Measurements from ENCODE around the gene FAM151A. TPM values are rescaled to one million over a fixed set of nuclear protein-coding genes. Genes with fewer than 3 reads are reported as not detected.

Gene FAM151A
- total RNA-seq, 1 donor from 2014 or later: not detected

DNA sequence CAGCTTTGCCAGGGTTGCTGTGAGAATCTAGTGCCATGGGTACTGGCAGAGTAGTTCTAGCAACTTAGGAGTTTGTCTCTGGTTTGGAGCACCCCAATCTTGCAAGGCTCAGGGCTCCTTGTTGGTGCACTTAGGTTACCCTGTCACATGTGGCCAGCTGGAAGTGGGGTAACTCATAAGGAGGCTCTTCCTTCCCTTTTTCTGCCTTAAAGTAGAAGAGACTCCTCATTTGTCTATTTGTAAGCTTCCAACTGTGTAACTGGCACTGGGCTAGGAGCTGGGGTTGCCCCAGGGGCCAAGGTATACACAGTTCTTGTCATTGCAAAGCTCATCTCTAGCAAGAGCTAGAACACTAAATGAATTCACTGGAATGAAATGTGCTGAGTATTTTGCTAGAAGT, 28.8 kb upstream of the FAM151A start:
- Mint-ChIP-seq H3K27me3 (ENCODE audit: unreplicated experiment) (peaks cover 3% of the 10 kb centered on the region), H3K4me1 (ENCODE audit: unreplicated experiment) (peaks cover 3% of the 10 kb centered on the region), H3K27ac (ENCODE audit: unreplicated experiment) (no peak overlapping the region), H3K36me3 (ENCODE audit: low read depth, unreplicated experiment) (no peaks in the 10 kb centered on the region), H3K9me3 (ENCODE audit: unreplicated experiment) (no peaks in the 10 kb centered on the region), H3K4me3 (ENCODE audit: unreplicated experiment) (no peak overlapping the region)
- DNase-seq (ENCODE audit: low spot score): no peak
- TF ChIP-seq, protein P1, sequence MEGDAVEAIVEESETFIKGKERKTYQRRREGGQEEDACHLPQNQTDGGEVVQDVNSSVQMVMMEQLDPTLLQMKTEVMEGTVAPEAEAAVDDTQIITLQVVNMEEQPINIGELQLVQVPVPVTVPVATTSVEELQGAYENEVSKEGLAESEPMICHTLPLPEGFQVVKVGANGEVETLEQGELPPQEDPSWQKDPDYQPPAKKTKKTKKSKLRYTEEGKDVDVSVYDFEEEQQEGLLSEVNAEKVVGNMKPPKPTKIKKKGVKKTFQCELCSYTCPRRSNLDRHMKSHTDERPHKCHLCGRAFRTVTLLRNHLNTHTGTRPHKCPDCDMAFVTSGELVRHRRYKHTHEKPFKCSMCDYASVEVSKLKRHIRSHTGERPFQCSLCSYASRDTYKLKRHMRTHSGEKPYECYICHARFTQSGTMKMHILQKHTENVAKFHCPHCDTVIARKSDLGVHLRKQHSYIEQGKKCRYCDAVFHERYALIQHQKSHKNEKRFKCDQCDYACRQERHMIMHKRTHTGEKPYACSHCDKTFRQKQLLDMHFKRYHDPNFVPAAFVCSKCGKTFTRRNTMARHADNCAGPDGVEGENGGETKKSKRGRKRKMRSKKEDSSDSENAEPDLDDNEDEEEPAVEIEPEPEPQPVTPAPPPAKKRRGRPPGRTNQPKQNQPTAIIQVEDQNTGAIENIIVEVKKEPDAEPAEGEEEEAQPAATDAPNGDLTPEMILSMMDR (IDR thresholded peaks at IDR 0.05; ENCODE audit: unreplicated experiment): no peak

DNA sequence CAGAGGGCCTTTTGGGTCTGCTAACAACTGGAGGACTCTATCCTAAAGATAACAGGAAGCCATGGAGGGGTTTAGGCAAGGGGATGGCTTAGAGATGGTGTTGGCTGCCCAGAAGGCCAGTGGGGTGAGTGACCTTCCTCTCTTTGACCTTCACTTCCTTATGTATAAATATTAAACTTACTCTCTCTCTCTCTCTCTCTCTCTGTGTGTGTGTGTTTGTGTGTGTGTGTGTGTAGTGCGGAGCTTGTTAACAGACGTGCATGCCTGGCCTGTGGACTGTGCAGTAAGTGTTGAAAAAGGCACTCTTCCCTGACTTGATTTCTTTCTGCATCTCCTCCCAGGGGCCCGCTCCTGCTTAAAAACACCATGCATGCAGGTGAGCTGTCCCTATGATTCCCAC, 28.3 kb upstream of the FAM151A start:
- peaks cover 3% of the 10 kb centered on the region for H3K4me1 Mint-ChIP-seq (ENCODE audit: unreplicated experiment)
- peaks cover 3% of the 10 kb centered on the region for H3K27me3 Mint-ChIP-seq (ENCODE audit: unreplicated experiment)
- TF ChIP-seq, protein P1 (IDR thresholded peaks at IDR 0.05; ENCODE audit: unreplicated experiment): no peak
- DNase-seq (ENCODE audit: low spot score): no peak
- H3K4me3 Mint-ChIP-seq (ENCODE audit: unreplicated experiment): no peak overlapping the region
- H3K27ac Mint-ChIP-seq (ENCODE audit: unreplicated experiment): no peak overlapping the region
- H3K9me3 Mint-ChIP-seq (ENCODE audit: unreplicated experiment): no peaks in the 10 kb centered on the region
- H3K36me3 Mint-ChIP-seq (ENCODE audit: low read depth, unreplicated experiment): no peaks in the 10 kb centered on the region

DNA sequence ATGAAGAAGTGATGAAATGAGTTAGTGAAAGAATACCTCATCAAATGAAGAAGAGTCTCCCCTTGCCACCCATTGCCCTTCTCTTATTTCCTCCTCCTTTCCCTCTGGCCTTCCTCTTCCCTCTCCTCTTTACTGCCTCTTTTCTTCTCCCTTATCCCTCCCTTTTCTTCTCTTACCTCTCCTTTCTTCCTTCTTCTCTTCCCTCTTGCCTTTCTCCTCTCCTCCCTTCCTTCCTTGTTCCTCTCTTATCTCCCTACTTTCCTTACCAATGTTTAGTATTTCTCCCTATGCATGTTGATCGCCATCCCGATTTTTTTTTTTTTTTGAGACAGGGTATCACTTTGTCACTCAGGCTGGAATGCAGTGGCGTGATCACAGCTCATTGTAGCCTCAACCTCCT, 27.1 kb upstream of the FAM151A start:
- Mint-ChIP-seq H3K9me3 (ENCODE audit: unreplicated experiment) (no peaks in the 10 kb centered on the region), H3K4me1 (ENCODE audit: unreplicated experiment) (peaks cover 3% of the 10 kb centered on the region), H3K27me3 (ENCODE audit: unreplicated experiment) (peaks cover 3% of the 10 kb centered on the region), H3K4me3 (ENCODE audit: unreplicated experiment) (no peak overlapping the region), H3K36me3 (ENCODE audit: low read depth, unreplicated experiment) (no peaks in the 10 kb centered on the region), H3K27ac (ENCODE audit: unreplicated experiment) (no peak overlapping the region)
- TF ChIP-seq, protein P1 (IDR thresholded peaks at IDR 0.05; ENCODE audit: unreplicated experiment): no peak
- DNase-seq (ENCODE audit: low spot score): no peak

DNA sequence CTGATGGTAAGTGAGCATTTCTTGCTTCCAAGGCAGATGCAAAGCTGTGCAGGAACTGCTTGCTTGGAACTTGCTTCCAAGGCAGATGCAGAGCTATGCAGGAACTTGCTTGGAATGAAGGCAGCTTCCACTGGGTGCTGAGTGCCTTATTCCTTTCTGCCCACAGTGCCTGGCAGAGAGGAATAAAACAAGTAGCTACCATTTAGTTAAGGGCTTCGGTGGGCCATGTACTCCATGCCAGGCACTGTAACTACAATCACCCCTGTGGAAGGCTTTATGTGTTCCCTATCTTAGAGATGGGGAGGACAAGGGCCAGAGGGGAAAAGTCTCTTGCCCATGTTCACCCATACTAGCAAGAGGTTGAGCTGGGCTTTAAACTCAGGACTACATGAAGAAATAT, 26.6 kb upstream of the FAM151A start:
- H3K4me3 Mint-ChIP-seq (ENCODE audit: unreplicated experiment): no peak overlapping the region
- no peak overlapping the region for H3K27ac Mint-ChIP-seq (ENCODE audit: unreplicated experiment)
- peaks cover 3% of the 10 kb centered on the region for H3K27me3 Mint-ChIP-seq (ENCODE audit: unreplicated experiment)
- DNase-seq (ENCODE audit: low spot score): no peak
- peaks cover 3% of the 10 kb centered on the region for H3K4me1 Mint-ChIP-seq (ENCODE audit: unreplicated experiment)
- no peaks in the 10 kb centered on the region for H3K36me3 Mint-ChIP-seq (ENCODE audit: low read depth, unreplicated experiment)
- TF ChIP-seq, protein P1 (IDR thresholded peaks at IDR 0.05; ENCODE audit: unreplicated experiment): no peak
- H3K9me3 Mint-ChIP-seq (ENCODE audit: unreplicated experiment): no peaks in the 10 kb centered on the region

DNA sequence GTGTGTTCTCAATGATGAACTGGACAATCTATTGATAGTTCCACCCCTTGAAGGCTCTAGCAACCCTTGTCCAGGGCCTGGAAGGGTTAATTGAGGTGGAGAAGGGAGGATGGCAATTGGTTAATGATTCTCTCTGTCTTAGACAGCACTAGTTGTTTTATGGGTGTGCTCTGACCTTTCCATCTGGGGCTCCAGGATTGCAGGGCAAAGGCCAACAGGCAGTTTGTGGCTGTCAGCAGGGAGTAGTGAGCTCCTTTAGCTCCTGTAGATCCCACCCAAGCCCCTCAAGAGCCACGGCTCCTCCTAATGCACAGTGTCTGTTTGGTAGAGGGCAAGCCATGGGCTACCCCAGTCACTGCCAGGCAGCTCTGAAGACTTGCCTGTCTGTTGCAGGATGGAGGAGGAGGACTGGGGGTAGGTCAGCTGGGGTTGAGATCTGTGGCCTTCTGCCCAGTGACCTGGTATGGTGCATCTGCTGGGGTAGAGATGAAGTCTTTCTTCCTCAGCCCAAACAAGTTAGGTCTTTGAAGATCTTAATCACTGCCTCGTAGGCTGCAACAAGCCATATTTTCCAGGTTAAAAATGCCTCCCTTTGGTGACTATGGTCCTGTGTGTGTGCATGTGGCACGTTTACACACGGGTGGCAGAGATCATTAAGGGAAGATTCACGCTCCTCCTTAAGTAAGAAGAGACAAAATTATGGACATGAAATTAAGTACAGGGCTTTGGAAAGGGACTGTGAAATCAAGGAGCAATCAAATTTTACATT, 26.0 kb upstream of the FAM151A start:
- no peak overlapping the region for H3K4me3 Mint-ChIP-seq (ENCODE audit: unreplicated experiment)
- no peak for DNase-seq (ENCODE audit: low spot score)
- no peaks in the 10 kb centered on the region for H3K36me3 Mint-ChIP-seq (ENCODE audit: low read depth, unreplicated experiment)
- H3K4me1 Mint-ChIP-seq (ENCODE audit: unreplicated experiment): peaks cover 3% of the 10 kb centered on the region
- H3K9me3 Mint-ChIP-seq (ENCODE audit: unreplicated experiment): no peaks in the 10 kb centered on the region
- H3K27me3 Mint-ChIP-seq (ENCODE audit: unreplicated experiment): peaks cover 3% of the 10 kb centered on the region
- no peak overlapping the region for H3K27ac Mint-ChIP-seq (ENCODE audit: unreplicated experiment)
- TF ChIP-seq, protein P1 (IDR thresholded peaks at IDR 0.05; ENCODE audit: unreplicated experiment): no peak
